Memory B cell (primary cell): ENCODE data around the gene FMN1.

Experiments
- ATAC-seq: fragments of 150-1000 bp; cut with Tn5 transposase; 2 replicates; pipeline ENCODE4 v1.10.0; 2021; ENCODE audit warnings: low read depth, mild to moderate bottlenecking, moderate library complexity
- DNase-seq, 2 donors: peaks; one replicate each; pipeline ENCODE4 v3.0.0; 2022; ENCODE audit warnings: low spot score in 2 of 2
- H3K27ac Mint-ChIP-seq: one replicate; pipeline ENCODE4 v1.8.0; 2022; ENCODE audit warnings: mild to moderate bottlenecking, moderate library complexity, mixed read lengths
- H3K27me3 Mint-ChIP-seq: one replicate; pipeline ENCODE4 v1.8.0; 2022; ENCODE audit warnings: mixed read lengths
- H3K36me3 Mint-ChIP-seq: one replicate; pipeline ENCODE4 v1.8.0; 2022; ENCODE audit warnings: mild to moderate bottlenecking, mixed read lengths
- H3K4me1 Mint-ChIP-seq: one replicate; pipeline ENCODE4 v1.8.0; 2022; ENCODE audit warnings: mixed read lengths
- H3K4me3 Mint-ChIP-seq: one replicate; pipeline ENCODE4 v1.8.0; 2022; ENCODE audit warnings: mild to moderate bottlenecking, moderate library complexity, mixed read lengths
- H3K9me3 Mint-ChIP-seq: one replicate; pipeline ENCODE4 v1.8.0; 2022; ENCODE audit warnings: mixed read lengths

Gene FMN1

DNA sequence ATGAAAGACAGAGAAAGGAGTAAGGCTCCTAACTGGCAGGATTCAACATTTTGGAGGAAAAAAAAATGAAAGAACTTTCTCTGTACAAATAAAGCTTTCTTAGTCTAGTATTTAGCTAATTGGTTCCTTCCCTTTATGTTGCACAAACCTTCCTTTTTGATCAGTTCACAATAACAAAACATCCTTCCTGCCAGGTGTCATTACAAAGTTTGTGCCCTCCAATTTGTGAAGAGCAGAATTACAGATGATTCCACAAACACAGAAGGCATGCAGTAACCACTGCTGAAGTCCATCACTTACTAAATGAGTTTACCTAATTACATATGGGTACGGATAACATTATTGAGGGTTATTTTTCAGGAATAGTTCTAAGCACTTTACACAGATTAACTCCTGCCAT lies 179.9 kb downstream of the FMN1 start:
- Mint-ChIP-seq H3K4me1 (no peaks in the 10 kb centered on the region), H3K27me3 (peaks cover 4% of the 10 kb centered on the region), H3K27ac (no peak overlapping the region), H3K36me3 (no peaks in the 10 kb centered on the region), H3K9me3 (no peaks in the 10 kb centered on the region), H3K4me3 (no peak overlapping the region)
- ATAC-seq (no peak), DNase-seq (no peak)

DNA sequence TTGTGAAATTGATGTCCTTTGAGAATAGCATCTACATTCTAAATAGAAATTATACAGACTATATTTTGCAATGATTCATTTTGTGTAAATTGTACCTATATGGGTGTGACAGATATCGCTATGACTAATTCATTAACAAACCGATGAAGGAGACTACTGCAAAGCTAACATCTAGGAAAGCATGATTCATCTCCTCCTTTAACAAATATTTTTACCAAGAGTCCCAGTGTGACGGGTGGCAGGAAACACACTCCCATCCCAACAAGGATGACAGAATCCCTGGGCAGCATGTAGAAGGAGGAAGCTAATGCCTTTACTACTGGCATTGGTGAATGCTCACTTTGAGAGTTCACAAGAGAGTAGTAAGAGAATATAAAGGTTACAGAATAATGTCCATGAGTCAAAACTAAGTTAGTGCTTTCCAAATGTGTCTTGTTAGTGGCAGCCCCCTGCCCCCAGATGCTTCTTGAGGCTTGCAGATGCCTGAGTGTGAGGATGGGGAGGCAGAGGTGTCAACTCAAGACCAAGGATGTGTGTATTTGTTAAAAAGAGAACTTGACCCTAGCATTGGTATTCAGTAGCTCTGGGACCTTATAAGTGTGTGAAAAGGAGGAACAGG lies 180.6 kb downstream of the FMN1 start:
- peaks cover 2% of the 10 kb centered on the region for H3K9me3 Mint-ChIP-seq
- ATAC-seq = no peak
- no peak for DNase-seq
- no peaks in the 10 kb centered on the region for H3K4me1 Mint-ChIP-seq
- H3K27ac Mint-ChIP-seq = no peak overlapping the region
- H3K36me3 Mint-ChIP-seq = no peaks in the 10 kb centered on the region
- peaks cover 7% of the 10 kb centered on the region for H3K27me3 Mint-ChIP-seq
- H3K4me3 Mint-ChIP-seq = no peak overlapping the region

DNA sequence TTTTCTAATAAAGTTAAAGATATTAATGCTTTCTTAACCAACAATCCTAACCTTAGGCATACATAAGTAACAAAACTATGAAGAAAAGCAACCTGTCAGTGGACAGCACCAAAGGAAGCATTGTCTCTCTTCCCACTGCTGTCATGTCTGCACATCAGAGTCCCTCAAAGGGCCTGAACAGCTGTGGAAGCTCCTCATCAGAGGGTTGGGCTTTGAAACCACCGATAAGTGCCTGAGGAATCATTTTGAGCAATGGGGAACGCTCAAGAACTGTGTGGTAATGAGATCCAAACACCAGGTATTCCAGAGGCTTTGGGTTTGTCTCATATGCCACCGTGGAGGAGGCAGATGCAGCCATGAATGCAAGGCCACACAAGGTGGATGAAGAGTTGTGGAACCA lies 182.5 kb downstream of the FMN1 start:
- H3K27me3 Mint-ChIP-seq = peaks cover 7% of the 10 kb centered on the region
- no peaks in the 10 kb centered on the region for H3K36me3 Mint-ChIP-seq
- DNase-seq (no peak), ATAC-seq (no peak)
- H3K27ac Mint-ChIP-seq = no peak overlapping the region
- H3K9me3 Mint-ChIP-seq = peaks cover 2% of the 10 kb centered on the region
- no peaks in the 10 kb centered on the region for H3K4me1 Mint-ChIP-seq
- no peak overlapping the region for H3K4me3 Mint-ChIP-seq

DNA sequence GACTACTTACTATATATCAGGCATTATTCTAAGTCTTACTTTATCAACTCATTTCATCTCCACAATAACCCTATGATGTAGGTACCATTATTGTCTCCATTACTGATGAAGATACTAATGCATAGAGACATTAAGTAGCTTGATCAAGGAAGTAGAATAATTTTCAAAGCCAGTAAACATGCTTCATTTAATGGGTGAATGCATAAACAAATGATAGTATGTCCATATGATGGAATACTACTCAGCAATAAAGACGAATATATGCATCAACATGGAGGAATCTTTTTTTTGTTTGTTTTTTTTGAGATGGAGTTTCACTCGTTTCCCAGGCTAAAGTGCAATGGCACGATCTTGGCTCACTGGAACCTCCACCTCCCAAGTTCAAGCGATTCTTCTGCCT lies 184.9 kb downstream of the FMN1 start:
- no peaks in the 10 kb centered on the region for H3K36me3 Mint-ChIP-seq
- peaks cover 2% of the 10 kb centered on the region for H3K9me3 Mint-ChIP-seq
- H3K4me1 Mint-ChIP-seq = no peaks in the 10 kb centered on the region
- H3K27me3 Mint-ChIP-seq = peaks cover 10% of the 10 kb centered on the region
- no peak overlapping the region for H3K27ac Mint-ChIP-seq
- no peak for ATAC-seq
- no peak for DNase-seq
- no peak overlapping the region for H3K4me3 Mint-ChIP-seq

DNA sequence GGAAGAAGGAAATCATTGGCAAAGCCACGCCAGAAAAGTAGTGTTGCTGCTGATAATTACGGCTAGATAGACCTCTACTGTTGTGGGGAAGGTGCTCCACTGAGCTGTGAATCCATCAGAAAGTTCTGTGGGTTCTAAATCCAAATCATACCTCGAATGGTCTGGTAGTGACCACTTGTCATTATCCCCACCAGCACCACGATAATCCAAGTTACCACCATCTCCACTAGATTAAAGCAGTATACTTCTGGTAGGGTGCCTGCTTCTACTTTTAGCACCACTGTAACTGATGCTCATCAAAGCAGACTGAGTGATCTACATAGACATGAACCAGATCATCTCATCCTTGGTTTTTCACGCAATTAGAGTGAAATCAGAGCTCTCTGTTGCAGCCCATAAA lies 185.5 kb downstream of the FMN1 start:
- no peaks in the 10 kb centered on the region for H3K4me1 Mint-ChIP-seq
- DNase-seq = no peak
- ATAC-seq = no peak
- no peak overlapping the region for H3K4me3 Mint-ChIP-seq
- no peak overlapping the region for H3K27ac Mint-ChIP-seq
- peaks cover 10% of the 10 kb centered on the region for H3K27me3 Mint-ChIP-seq
- H3K9me3 Mint-ChIP-seq = peaks cover 2% of the 10 kb centered on the region
- no peaks in the 10 kb centered on the region for H3K36me3 Mint-ChIP-seq

DNA sequence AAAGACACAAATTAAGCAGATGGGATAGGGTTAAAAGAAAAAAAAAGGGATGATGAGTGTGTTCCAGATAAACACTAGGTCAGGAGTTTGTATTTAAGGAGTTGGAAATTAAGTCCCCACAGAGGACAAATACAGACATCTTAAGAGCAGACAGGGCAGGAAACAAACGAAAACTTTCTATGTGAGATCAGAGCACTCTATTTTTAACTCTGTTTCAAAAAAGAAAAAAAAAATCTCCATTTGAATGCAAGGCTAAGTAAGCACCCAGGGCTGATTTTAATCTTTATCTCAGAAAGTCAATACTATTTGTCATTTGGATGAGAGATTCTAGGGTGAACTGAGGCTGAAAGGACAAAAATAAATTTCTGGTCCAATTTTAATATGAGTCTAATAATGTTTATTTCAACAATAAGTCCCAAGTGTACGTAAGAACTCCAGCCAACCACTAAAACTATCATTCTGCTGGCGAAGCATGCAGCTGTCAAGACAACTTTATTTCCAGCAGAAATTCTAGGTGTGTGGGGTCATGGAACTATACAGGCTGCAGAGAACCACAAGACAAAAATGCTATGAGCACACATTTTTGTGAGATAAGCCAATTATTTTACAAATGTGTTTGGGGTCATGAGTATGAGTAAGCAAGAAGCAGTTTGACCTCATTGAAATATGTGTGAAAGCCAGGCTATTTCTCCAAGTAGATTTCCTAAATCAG lies 186.1 kb downstream of the FMN1 start:
- Mint-ChIP-seq H3K4me1 (no peaks in the 10 kb centered on the region), H3K27ac (no peak overlapping the region), H3K36me3 (no peaks in the 10 kb centered on the region), H3K27me3 (peaks cover 8% of the 10 kb centered on the region), H3K4me3 (no peak overlapping the region), H3K9me3 (peaks cover 2% of the 10 kb centered on the region)
- ATAC-seq (no peak), DNase-seq (no peak)

DNA sequence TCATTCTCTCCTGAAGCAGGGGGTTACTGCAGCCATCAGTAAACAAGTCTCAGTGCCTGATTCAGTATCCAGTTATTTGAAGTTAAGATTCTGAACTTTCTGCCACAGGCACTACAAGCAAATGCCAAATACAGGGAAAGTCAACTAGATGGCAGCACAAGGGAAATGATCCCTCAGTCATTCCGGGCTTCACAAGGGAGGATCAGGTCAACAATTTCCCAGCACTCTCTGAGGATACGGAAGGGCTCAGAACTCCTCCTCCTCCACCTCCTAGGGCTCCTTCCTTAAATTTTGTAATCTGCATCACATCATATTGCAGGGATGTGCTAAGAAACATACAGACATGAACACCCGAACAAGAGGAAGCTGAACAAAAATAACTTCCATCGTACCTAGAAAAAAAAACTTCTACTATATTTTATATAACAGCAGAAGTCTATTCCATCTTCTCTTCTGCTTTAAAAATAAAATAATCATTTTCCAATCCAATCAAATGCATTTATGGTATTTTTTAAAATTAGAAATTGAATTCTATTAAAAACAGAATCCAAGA lies 187.1 kb downstream of the FMN1 start:
- DNase-seq (no peak), ATAC-seq (no peak)
- Mint-ChIP-seq H3K4me1 (no peaks in the 10 kb centered on the region), H3K9me3 (peaks cover 2% of the 10 kb centered on the region), H3K27me3 (peaks cover 6% of the 10 kb centered on the region), H3K4me3 (no peak overlapping the region), H3K36me3 (no peaks in the 10 kb centered on the region), H3K27ac (no peak overlapping the region)

DNA sequence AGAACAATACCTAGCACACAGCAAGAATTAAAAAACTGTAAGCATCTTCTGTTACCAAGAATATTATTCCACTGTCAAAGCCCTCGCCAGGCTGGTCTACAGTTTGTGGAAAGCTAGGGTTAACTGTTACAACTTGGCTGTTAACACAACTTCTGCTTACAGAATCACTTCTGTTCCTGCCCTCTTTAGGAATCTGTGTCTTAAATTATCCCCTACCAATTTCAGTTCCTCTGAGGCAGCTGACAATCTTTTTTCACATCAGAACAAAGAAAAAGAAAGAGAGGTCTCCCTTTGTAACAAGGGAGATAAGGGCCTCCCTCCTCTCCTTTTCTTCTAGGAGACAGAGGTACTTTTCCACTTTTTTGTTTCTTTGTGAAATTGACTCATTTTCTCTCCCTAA lies 188.9 kb downstream of the FMN1 start:
- Mint-ChIP-seq H3K9me3 (peaks cover 2% of the 10 kb centered on the region), H3K36me3 (no peaks in the 10 kb centered on the region), H3K27me3 (peaks cover 8% of the 10 kb centered on the region), H3K27ac (no peak overlapping the region), H3K4me1 (no peaks in the 10 kb centered on the region), H3K4me3 (no peak overlapping the region)
- no peak for DNase-seq
- ATAC-seq = no peak

DNA sequence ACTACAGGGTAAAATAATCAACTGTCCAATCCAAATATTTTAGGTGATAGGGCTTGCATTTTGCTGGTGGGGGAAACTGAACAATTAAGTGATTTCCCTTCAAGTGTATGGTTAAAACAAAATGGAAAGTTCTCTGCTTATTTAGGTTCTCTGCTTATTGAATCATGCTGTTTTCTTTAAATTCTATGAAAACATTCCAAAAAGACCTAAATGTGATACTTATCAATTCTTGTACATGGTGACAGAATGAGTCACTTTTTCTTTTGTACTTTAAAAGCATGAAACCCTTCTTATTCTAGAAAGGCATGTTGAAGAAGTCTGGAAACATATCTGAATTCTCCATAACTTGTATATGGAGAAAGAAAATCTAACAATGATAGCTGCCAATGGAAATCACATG lies 192.6 kb downstream of the FMN1 start:
- H3K9me3 Mint-ChIP-seq = no peaks in the 10 kb centered on the region
- no peak overlapping the region for H3K4me3 Mint-ChIP-seq
- H3K27ac Mint-ChIP-seq = no peak overlapping the region
- H3K4me1 Mint-ChIP-seq = no peaks in the 10 kb centered on the region
- ATAC-seq = no peak
- H3K27me3 Mint-ChIP-seq = peaks cover 17% of the 10 kb centered on the region
- DNase-seq = no peak
- H3K36me3 Mint-ChIP-seq = no peaks in the 10 kb centered on the region

DNA sequence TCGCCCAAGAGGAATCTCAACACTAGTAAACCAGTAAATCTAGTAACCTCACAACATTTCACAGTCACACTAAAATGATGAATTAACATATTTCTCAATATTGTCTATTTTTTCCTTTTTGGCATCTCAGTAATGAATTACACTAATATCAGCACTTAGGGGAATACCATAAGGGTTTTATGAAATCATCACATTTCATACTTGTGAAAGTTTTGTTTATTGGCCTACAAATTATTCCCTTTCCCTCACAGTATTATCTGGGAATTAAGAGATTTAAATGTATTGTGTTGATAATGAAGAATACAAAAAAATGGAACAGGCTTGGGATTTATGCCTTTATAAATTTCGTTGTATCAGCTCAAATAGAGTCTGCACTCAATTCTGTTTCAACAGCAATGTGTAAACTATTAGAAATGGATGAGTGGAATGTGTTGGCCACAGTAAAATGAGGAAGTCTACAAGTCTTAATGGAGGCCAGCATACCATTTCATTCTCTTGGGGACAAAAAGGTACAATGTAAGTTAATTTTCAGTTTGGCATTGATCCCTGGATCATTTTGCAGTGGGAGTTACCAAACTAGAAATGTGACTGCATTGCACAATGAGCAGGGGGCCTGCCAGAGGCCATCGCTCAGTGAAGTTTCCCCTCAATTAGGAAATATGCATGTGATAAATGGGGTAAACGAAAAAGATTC lies 195.4 kb downstream of the FMN1 start:
- ATAC-seq (no peak), DNase-seq (no peak)
- Mint-ChIP-seq H3K36me3 (no peaks in the 10 kb centered on the region), H3K4me1 (no peaks in the 10 kb centered on the region), H3K4me3 (no peak overlapping the region), H3K27me3 (peaks cover 18% of the 10 kb centered on the region), H3K27ac (no peak overlapping the region), H3K9me3 (no peaks in the 10 kb centered on the region)

DNA sequence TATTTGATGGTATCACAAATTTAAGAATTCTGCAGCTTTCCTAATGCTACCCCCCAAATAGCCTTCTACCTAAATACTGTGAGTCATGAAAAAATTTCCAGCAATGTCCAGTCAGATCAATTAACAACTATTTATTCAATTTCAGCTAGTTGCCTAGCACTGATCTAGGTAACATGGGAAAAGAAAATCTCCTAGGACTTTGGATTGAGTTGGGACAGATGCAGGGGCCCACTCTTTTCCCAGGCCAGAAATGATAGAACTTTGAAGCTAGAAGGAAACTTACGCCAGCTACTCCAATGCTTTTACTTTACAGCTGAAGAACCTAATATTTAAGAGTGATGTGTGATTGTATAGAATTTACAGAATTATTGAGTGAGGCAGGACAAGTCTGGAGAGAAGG lies 196.3 kb downstream of the FMN1 start:
- Mint-ChIP-seq H3K4me3 (no peak overlapping the region), H3K27me3 (peaks cover 18% of the 10 kb centered on the region), H3K9me3 (no peaks in the 10 kb centered on the region), H3K4me1 (no peaks in the 10 kb centered on the region), H3K36me3 (no peaks in the 10 kb centered on the region), H3K27ac (no peak overlapping the region)
- ATAC-seq (no peak), DNase-seq (no peak)

DNA sequence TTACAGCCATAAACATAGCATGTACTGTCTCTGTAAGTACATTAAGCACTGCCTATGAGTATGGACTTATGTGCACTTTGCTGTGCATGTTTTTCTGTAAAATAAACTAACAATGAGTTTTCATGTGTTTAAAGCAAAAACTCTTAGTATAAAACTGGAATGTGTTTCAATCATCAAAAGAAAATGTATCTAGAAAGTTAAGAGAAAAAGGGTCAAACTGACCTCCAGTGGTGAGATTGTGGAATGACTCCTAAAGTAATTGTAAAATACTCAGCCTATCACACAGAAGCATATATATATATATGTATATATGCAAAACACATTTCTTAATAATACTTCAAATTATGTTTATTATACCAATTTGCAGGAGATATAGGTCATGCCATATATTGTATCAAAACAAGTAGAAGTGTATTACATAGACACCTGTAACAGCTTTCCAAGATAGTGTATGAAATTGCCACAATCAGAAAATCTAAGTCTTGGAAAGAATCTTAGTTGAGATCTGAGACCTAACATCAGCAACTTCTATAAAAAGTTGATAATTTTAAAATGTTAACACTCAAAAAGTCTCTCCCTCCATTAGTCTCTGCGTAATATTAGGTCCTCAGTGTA lies 199.6 kb downstream of the FMN1 start:
- Mint-ChIP-seq H3K27me3 (peaks cover 17% of the 10 kb centered on the region), H3K27ac (no peak overlapping the region), H3K4me3 (no peak overlapping the region), H3K36me3 (no peaks in the 10 kb centered on the region), H3K9me3 (no peaks in the 10 kb centered on the region), H3K4me1 (no peaks in the 10 kb centered on the region)
- peak in 1 of 2 donors; percentile 1 for DNase-seq
- ATAC-seq = no peak

DNA sequence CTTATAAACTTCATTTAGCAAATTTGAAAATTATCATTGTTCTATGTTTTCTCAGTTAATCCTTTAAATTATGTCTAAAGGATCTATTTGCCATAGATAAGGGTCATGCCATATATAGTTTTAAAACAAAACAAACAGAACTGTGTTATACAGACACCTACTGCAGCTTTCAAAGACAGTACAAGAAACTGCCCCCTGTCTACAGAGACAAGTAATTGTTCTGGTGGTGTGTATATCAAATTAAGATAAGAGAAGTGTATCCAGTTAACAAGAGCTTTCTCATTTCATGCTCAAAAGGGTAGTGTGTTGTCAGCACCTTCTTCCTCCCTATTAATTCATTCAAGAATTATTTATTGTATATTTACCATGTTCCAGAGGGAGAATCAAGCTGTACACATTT lies 201.2 kb downstream of the FMN1 start:
- peaks cover 15% of the 10 kb centered on the region for H3K27me3 Mint-ChIP-seq
- H3K36me3 Mint-ChIP-seq = no peaks in the 10 kb centered on the region
- ATAC-seq = no peak
- no peak overlapping the region for H3K27ac Mint-ChIP-seq
- DNase-seq = no peak
- no peaks in the 10 kb centered on the region for H3K9me3 Mint-ChIP-seq
- H3K4me3 Mint-ChIP-seq = no peak overlapping the region
- H3K4me1 Mint-ChIP-seq = no peaks in the 10 kb centered on the region

DNA sequence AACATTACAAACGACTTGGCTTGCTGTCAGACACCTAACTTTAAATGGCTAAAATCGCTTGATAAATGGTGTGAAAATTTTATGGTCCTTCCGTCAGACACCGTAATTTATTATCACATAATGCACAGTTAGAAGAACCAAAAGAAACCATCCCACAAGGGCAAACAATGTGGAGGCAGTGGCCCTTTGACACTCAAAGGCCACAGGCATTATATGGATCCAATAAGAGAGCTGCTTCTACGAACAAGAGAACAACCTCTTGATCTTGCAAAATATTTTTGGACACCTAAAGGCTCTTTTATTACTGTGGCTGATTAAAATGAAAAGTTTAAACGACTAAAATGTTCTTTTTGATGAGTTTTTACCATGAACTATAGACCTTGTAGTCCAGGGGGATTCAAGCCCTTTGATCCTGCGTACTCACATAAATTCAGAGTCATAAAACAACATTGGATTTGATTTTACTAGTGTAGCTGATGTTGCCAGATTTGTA lies 202.8 kb downstream of the FMN1 start:
- Mint-ChIP-seq H3K4me1 (no peaks in the 10 kb centered on the region), H3K9me3 (no peaks in the 10 kb centered on the region), H3K27me3 (peaks cover 11% of the 10 kb centered on the region), H3K36me3 (no peaks in the 10 kb centered on the region), H3K4me3 (no peak overlapping the region), H3K27ac (no peak overlapping the region)
- ATAC-seq (no peak), DNase-seq (no peak)
